B cell (primary cell): ENCODE results near the gene PRSS50. TPM values are rescaled to one million over a fixed set of nuclear protein-coding genes. Genes with fewer than 3 reads are reported as not detected.

Experiments used
- ATAC-seq: fragments of 200-7000 bp; cut with Tn5 transposase; one replicate; pipeline ENCODE4 v1.10.0; 2021; ENCODE audit warnings: low read depth, mild to moderate bottlenecking, moderate number of reproducible peaks, moderate library complexity
- CTCF ChIA-PET: fragments of 350-600 bp; sonication (Branson Sonifier 250); formaldehyde crosslinking; loops from one replicate; lab custom pipeline; 2021; ENCODE audit warnings: antibody characterized with exemption, inconsistent platforms; lab: Charles Lee
- POLR2A ChIA-PET: fragments of 350-600 bp; sonication (Branson Sonifier 250); formaldehyde crosslinking; loops from one replicate; lab custom pipeline; 2021; ENCODE audit warnings: antibody characterized with exemption; lab: Charles Lee
- DNase-seq: peaks from one replicate; pipeline ENCODE4 v3.0.0; 2013
- H2AFZ ChIP-seq: 2 replicates; pipeline ENCODE4 v1.6.1; 2012; ENCODE audit warnings: mild to moderate bottlenecking, low read depth, low read length; ENCODE audit not compliant: insufficient read depth, poor library complexity, severe bottlenecking
- H3K27ac ChIP-seq, 2 donors: 1 replicate in 1 of 2; 2 replicates in 1 of 2; pipeline ENCODE4 v1.5.1; 2012 to 2013; ENCODE audit warnings: low read length in 2 of 2, mild to moderate bottlenecking in 2 of 2, moderate library complexity in 1 of 2
- H3K27me3 ChIP-seq, 4 experiments: fragments of 200-600 bp in 1 of 4; sonication (generic) in 1 of 4; replicated peaks in 1 of 4; 1 replicate in 2 of 4; 2 replicates in 2 of 4; pipeline versions ENCODE4 v1.6.1 to v1.7.0; 2013 to 2016; ENCODE audit warnings: low read length in 3 of 4, mild to moderate bottlenecking in 2 of 4, mixed read lengths in 1 of 4, moderate library complexity in 1 of 4; ENCODE audit not compliant: insufficient read depth in 4 of 4, control insufficient read depth in 3 of 4; ENCODE audit errors: control extremely low read depth in 1 of 4
- H3K36me3 ChIP-seq, 2 experiments: replicated peaks in 1 of 2; 1 replicate in 1 of 2; 2 replicates in 1 of 2; pipeline versions ENCODE4 v1.6.1 to v1.7.1; 2013; ENCODE audit warnings: low read length in 1 of 2; ENCODE audit not compliant: insufficient read depth in 2 of 2, control insufficient read depth in 1 of 2; ENCODE audit errors: control extremely low read depth in 1 of 2, extremely low read depth in 1 of 2
- H3K4me1 ChIP-seq, 2 donors: fragments of 200-600 bp in 1 of 2; sonication (generic) in 1 of 2; 1 replicate in 1 of 2; 2 replicates in 1 of 2; pipeline versions ENCODE4 v1.5.1 to v1.6.1; 2013 to 2017; ENCODE audit warnings: low read length in 2 of 2; ENCODE audit not compliant: control insufficient read depth in 2 of 2, insufficient read depth in 2 of 2
- H3K4me2 ChIP-seq: replicated peaks from 2 replicates; pipeline ENCODE3; 2012; ENCODE audit warnings: mild to moderate bottlenecking, low read depth, low read length; ENCODE audit not compliant: poor library complexity, severe bottlenecking
- H3K4me3 ChIP-seq, 5 experiments: fragments of 200-600 bp in 1 of 5; sonication (generic) in 1 of 5; 1 replicate in 3 of 5; 2 replicates in 2 of 5; pipeline versions ENCODE4 v1.5.1 to v1.7.0; 2011 to 2016; ENCODE audit warnings: low read length in 4 of 5, mild to moderate bottlenecking in 4 of 5, low read depth in 2 of 5, control low read depth in 1 of 5, moderate library complexity in 1 of 5; ENCODE audit not compliant: insufficient read depth in 1 of 5; ENCODE audit errors: control extremely low read depth in 1 of 5, extremely low read depth in 1 of 5
- H3K79me2 ChIP-seq: fragments of 200-600 bp; sonication (generic); one replicate; pipeline ENCODE4 v1.6.0; 2016; ENCODE audit warnings: low read length; ENCODE audit not compliant: control insufficient read depth, insufficient read depth
- H3K9ac ChIP-seq: fragments of 200-600 bp; sonication (generic); 2 replicates; pipeline ENCODE4 v1.6.1; 2017; ENCODE audit warnings: mild to moderate bottlenecking, low read length, moderate library complexity
- H3K9me3 ChIP-seq, 3 donors: one replicate each; pipeline versions ENCODE4 v1.6.1 to v1.7.1; 2013; ENCODE audit warnings: low read length in 2 of 3; ENCODE audit not compliant: control insufficient read depth in 2 of 3, insufficient read depth in 1 of 3; ENCODE audit errors: control extremely low read depth in 1 of 3
- H4K20me1 ChIP-seq: 2 replicates; pipeline ENCODE4 v1.6.0; 2012; ENCODE audit warnings: mild to moderate bottlenecking, low read length; ENCODE audit not compliant: insufficient read depth, control insufficient read depth, poor library complexity, severe bottlenecking
- H3K27ac Mint-ChIP-seq: one replicate; pipeline ENCODE4 v1.8.0; 2021; ENCODE audit warnings: mixed read lengths
- H3K27me3 Mint-ChIP-seq: one replicate; pipeline ENCODE4 v1.8.0; 2021; ENCODE audit warnings: mixed read lengths
- H3K4me1 Mint-ChIP-seq: one replicate; pipeline ENCODE4 v1.8.0; 2021; ENCODE audit warnings: mixed read lengths
- H3K4me3 Mint-ChIP-seq: one replicate; pipeline ENCODE4 v1.8.0; 2021; ENCODE audit warnings: mixed read lengths
- H3K9me3 Mint-ChIP-seq: one replicate; pipeline ENCODE4 v1.8.0; 2022; ENCODE audit warnings: mixed read lengths; ENCODE audit not compliant: insufficient read depth
- CTCF ChIP-seq: fragments of 200-600 bp; IDR thresholded peaks from one replicate; pipeline ENCODE4 v1.8.0; 2022; ENCODE audit warnings: antibody characterized with exemption, mild to moderate bottlenecking
- EZH2 ChIP-seq: IDR thresholded peaks from 2 replicates; pipeline ENCODE4 v1.6.1; 2012; ENCODE audit warnings: borderline replicate concordance, low read depth, mild to moderate bottlenecking, moderate library complexity, low read length; ENCODE audit not compliant: insufficient read depth, poor library complexity, severe bottlenecking
- WGBS: methylation state at CpG from one replicate; pipeline ENCODE4 v1.1.5; 2013; ENCODE audit warnings: missing lambda C conversion rate; ENCODE audit not compliant: insufficient coverage; 5-methylcytosine and 5-hydroxymethylcytosine counted together
- intact Hi-C: fragments of 100-400 bp; cut with micrococcal nuclease; formaldehyde crosslinking; loops from one replicate; pipeline ENCODE4 v1.10.0; 2022
- polyA plus RNA-seq: library from polyadenylated mRNA; depleted of rRNA; stranded (reverse); fragments of >200 nt; gene quantifications from 2 replicates; pipeline ENCODE4 v1.2.3, GENCODE V29; 2012
- total RNA-seq, 2 donors: library from RNA; stranded (reverse); fragments of 120-200 nt in 1 of 2; gene quantifications; 1 replicate in 1 of 2; 2 replicates in 1 of 2; pipeline versions ENCODE4 v1.2.3 to v1.2.4, GENCODE V29; 2013 to 2022

PRSS50 gene
- total and polyA plus RNA-seq, 2 donors (not counting 1 experiment from before 2014, with no cell fraction given): 0.09 to 0.10 TPM

DNA sequence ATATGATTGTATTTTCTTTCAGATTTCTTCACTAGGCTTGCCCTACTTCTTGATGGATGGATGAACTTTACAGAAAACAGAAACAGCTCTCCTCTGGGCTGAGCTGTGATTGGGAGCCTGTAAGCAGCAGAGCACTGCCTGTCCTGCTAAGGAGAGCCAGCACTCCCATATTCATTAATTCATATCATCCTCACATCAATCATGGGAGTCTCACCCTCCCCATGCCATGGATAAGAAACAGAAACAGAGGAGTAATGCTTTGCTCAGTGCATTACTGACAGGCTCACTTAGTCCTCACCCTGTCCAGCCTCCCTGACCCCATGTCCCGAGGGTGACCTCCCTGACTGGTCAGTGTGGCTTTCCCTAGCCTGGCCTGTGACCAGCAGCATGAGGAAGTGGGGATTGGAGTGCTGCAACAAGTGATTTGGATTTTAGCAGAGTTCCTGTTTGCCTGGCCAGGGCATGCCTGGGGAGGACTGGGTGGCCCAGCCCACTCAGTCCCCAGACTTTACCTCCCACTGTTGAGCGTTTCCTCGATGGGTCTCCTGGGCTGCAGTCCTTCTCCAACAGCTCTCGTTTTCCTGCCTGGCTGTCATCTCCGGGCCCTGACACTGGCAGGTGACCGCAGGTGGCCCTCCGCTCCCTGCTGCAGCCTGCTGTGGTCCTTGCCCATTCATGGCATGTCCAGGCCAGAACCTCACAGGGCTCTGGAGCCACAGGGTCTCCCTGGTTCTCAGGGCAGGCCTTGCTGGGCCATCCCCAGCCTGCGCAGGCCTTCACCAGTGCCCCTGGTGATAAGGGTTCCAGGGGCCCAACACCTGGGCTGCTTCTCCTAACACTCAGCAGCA lies 17.8 kb downstream of the PRSS50 start:
- no peak overlapping the region for H3K27ac Mint-ChIP-seq
- no peak overlapping the region for H3K4me3 Mint-ChIP-seq
- CTCF ChIA-PET: no interaction called here

More for the DNA sequence above, 17.8 kb downstream of the PRSS50 start:
- Histone ChIP-seq H3K9ac (no peak overlapping the region), H4K20me1 (no peaks in the 10 kb centered on the region), H2AFZ (no peak overlapping the region), H3K4me3 (no peak overlapping the region), H3K4me2 (no peak overlapping the region), H3K4me1 (peaks cover 17 to 18% of the 10 kb centered on the region in 2 donors), H3K27ac (no peak overlapping the region), H3K36me3 (no peaks in the 10 kb centered on the region), H3K79me2 (no peaks in the 10 kb centered on the region), H3K27me3 (peaks cover 0 to 36% (median 12%) of the 10 kb centered on the region in 4 experiments), H3K9me3 (no peaks in the 10 kb centered on the region)
- no peaks in the 10 kb centered on the region for H3K9me3 Mint-ChIP-seq
- H3K4me1 Mint-ChIP-seq: peaks cover 17% of the 10 kb centered on the region
- TF ChIP-seq EZH2: no peak
- TF ChIP-seq CTCF: no peak
- peaks cover 16% of the 10 kb centered on the region for H3K27me3 Mint-ChIP-seq
- no peak for DNase-seq
- intact Hi-C loops: loop anchor here (10.0 kb wide), 1 partner anchor 215 kb away; no protein-coding TSS in a partner anchor
- POLR2A ChIA-PET: no interaction called here
- ATAC-seq: no peak
- 84% methylated on average over 6 of the region's 8 CpGs for WGBS
